ENCODE results near the gene MRPS34.

The MRPS34 gene

GRCh38 chr16:1775846-1776671 is 3.1 kb upstream of the MRPS34 start:
- TF ChIP-seq CTCF (IDR thresholded peaks at IDR 0.05; ENCODE audit: low read depth, low read length) = no peak
- H3K4me3 ChIP-seq (ENCODE audit: low read depth, low read length) = no peak overlapping the region

- TF ChIP-seq CTCF (IDR thresholded peaks at IDR 0.05; ENCODE audit: low read depth, low read length) = no peak
- H3K4me3 ChIP-seq (ENCODE audit: low read depth, low read length) = no peak overlapping the region
Measured at GRCh38 chr16:1775006-1775845, 2.3 kb upstream of the MRPS34 start.

GRCh38 chr16:1774448-1774780 is 1.5 kb upstream of the MRPS34 start:
- no peak for TF ChIP-seq CTCF (IDR thresholded peaks at IDR 0.05; ENCODE audit: low read depth, low read length)
- H3K4me3 ChIP-seq (ENCODE audit: low read depth, low read length) = peak overlapping the region; percentile 87

- peak overlapping the region; percentile 87 for H3K4me3 ChIP-seq (ENCODE audit: low read depth, low read length)
- TF ChIP-seq CTCF (IDR thresholded peaks at IDR 0.05; ENCODE audit: low read depth, low read length) = no peak
Measured at GRCh38 chr16:1773703-1774447, 941 bp upstream of the MRPS34 start.

GRCh38 chr16:1772362-1772907 is 499 bp downstream of the MRPS34 start, which contains the start of gene EME2:
TSS of gene EME2 (plus strand) at chr16:1772810. CDS start at chr16:1773228, 418 bp downstream.
- no peak for TF ChIP-seq CTCF (IDR thresholded peaks at IDR 0.05; ENCODE audit: low read depth, low read length)
- peak within 1 kb of the TSS; percentile 87 for H3K4me3 ChIP-seq (ENCODE audit: low read depth, low read length)

- no peak for TF ChIP-seq CTCF (IDR thresholded peaks at IDR 0.05; ENCODE audit: low read depth, low read length)
- peak overlapping the region; percentile 87 for H3K4me3 ChIP-seq (ENCODE audit: low read depth, low read length)
Measured at GRCh38 chr16:1771864-1772361, 1.0 kb downstream of the MRPS34 start.
